GM21576 (cell line): Measurements from ENCODE around the gene MMP21.

Experiments used
- ATAC-seq: cut with Tn5 transposase; IDR thresholded peaks from one replicate; pipeline ENCODE4 v1.9.1; 2021; ENCODE audit warnings: mild to moderate bottlenecking, moderate library complexity; ENCODE audit not compliant: unreplicated experiment

MMP21 gene

GRCh38 chr10:125768219-125768855 is 7.3 kb downstream of the MMP21 start:
- ATAC-seq, result no peak

DNA sequence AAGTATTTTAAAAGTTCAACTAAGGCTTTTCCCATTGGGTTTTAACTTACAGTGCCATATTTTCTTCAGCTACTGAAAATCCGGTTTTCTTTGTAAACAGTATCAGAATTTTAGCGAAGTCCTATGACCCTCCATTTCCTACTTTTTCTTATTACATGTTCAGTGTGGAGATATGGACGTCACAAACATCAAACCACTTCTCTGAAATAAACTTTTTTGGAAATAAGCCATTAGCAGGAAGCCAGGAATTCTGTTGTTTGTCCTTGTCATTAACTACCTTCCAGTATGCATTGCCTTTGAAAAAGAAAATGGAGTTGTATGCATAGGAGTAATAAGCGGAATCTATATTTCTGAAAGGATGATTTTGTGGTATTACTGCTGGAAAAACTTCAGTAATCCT is 9.1 kb downstream of the MMP21 start:
- ATAC-seq, result no peak

DNA sequence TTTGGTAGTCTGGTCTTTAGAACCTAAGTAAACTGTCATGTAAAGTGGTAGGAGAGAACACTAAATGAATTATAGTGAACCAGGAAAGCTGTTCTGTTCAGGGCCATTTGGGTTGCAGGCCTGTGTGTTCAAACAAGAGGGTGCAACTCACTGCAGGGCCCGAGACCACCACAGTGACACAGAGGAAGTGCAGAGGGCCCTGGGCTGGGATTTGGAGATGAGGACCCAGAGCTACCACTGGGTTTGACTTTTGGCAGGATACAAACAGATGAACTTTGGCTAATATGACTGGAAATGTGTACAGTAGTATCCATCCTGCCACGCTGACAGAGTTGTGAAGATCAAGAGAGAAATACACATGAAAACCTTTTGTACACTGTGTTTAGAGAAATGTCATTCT is 9.8 kb downstream of the MMP21 start:
- ATAC-seq, result no peak

GRCh38 chr10:125762692-125763648 is 12.7 kb downstream of the MMP21 start:
- ATAC-seq, result no peak

DNA sequence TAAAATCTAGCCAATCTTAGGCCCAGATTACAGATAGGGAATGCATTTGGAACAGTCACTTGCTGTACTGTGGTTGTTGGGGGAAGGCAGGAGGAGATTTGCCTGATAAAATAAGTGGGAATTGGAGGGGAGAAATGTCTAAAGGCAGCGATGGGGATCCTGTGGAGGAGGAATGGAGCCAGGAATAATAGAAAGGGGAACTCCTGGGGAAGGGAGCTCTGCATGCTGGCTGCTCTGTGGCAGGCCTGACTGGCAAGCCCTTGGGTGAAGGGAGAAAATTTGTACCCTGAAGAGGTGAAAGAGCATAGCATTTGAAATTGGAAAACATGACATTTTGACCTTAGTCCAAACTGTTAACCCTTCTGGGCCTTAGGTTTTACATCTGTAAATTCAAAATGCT is 13.7 kb downstream of the MMP21 start:
- ATAC-seq, result no peak

DNA sequence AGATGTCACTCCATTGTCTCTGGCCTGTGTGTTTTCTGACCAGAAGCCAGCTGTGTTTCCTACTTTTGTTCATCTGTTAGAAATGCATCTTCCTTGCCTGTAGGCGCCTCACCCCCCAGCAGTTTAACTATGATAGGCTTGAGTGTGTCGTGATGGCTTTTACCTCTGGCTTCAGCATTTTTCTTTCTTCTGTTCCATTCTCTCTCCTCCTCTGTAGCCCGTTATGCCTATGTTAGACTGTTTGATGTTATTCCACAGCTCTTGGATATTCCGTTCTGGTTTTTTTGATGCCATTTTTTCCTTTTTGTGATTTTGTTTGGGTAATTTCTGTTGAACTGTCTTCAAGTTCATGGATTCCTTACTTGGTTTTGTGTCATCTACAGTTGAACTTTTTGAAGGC is 17.9 kb downstream of the MMP21 start:
- ATAC-seq, result no peak

GRCh38 chr10:125756853-125757487 is 18.7 kb downstream of the MMP21 start:
- ATAC-seq, result no peak

DNA sequence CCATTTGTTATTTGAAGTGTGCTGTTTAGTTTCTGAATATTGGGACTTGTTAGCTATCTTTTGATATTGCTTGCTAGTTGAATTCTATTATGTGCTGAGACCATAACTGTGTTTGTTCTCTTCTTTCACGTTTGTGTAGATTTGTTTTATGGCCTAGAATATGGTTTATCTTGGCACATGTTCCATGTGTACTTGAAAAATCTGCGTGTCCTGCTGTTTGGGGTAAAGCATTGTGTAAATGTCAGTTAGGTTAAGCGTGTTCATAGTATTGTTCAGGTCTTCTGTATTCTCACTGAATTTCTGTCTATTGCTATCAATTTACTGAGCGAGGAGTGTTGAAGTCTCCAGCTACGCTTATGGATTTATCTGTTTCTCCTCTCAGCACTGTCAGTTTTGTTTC is 19.4 kb downstream of the MMP21 start:
- no peak for ATAC-seq

GRCh38 chr10:125747417-125747816 is 28.2 kb downstream of the MMP21 start:
- no peak for ATAC-seq

- ATAC-seq, result no peak
Measured at GRCh38 chr10:125744909-125745308, 30.7 kb downstream of the MMP21 start.

GRCh38 chr10:125742465-125742864 is 33.2 kb downstream of the MMP21 start:
- ATAC-seq, result no peak

GRCh38 chr10:125739994-125740679 is 35.5 kb downstream of the MMP21 start:
- no peak for ATAC-seq

- ATAC-seq, result no peak
Measured at GRCh38 chr10:125738206-125738605, 37.4 kb downstream of the MMP21 start.

DNA sequence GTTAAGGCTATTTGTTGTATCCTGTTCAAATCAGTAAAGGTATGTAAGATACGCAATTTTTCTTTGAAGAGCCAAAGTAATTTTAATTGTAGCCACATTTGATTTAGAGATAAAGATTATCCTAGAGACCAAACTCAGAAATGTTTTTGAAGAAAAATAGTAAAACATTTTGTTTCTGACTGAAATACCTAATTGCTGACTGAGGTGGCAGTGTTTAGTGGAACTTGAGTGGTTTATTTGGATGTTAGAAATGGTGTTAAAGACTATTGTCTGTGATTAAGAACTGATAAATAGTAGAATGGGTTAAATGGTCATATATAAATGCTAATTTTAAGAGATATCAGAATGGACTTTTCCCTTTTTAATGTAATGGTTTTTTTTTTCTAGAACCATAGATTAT is 40.8 kb downstream of the MMP21 start:
- ATAC-seq, result no peak

GRCh38 chr10:125734148-125734547 is 41.5 kb downstream of the MMP21 start:
- no peak for ATAC-seq

- no peak for ATAC-seq
Measured at GRCh38 chr10:125727436-125727835, 48.2 kb downstream of the MMP21 start.

DNA sequence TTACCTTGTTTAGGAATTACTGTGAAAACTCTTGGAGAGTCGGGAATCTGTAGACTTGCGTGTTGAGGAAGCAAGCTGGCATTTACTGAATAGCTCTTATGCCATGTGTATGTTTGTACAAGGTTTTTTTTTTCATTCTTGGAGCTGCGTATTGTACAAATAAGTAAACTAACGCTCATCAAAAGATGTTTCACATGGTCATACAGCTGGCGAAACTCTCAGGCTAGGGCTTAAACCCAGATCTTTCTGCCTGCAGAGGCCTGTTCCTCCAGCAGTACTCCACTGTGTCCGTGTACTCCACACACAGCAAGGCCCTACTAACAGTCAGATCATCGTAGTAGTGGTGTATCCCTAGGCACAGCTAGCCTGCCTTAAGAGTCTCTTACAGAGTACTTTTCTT is 48.7 kb downstream of the MMP21 start:
- ATAC-seq, result no peak

- ATAC-seq, result no peak
Measured at GRCh38 chr10:125722811-125723210, 52.8 kb downstream of the MMP21 start.

- no peak for ATAC-seq
Measured at GRCh38 chr10:125721035-125721434, 54.6 kb downstream of the MMP21 start.

DNA sequence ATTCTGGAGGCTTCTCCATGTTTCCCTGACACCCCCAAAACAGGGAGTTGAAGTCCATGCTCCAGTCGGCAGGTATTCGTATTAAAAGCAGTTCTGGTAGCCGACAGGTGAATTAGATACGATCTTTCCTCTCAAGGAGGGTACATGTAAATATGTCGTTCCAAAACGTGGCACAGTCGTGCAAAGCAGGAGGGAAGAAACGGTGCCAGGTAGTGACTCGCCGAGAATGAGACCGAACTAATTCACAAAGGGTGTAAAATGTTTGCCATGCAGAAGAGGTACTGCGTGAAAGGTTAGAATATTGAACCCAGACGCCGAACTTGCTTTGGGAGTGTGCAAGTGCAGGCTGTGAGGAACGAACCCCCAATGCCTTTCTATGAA is 55.6 kb downstream of the MMP21 start:
- no peak for ATAC-seq
